ENCODE measurements around the gene GTF2IRD1.

DNA sequence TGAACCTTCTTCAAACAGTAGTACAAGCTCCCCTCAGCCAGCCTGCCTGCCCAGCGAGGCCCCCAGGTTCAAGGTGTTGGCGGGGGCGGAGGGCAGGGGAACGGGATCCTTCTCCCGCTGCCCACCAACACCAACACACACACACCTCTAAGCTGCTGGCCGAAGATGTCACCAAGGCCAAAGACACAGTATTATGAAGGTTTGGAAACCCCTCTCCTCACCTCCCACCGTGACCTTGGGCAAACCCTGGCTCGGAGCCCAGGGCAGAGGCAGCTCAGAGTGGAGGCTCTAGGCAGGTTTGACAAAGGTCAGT lies 49.4 kb upstream of the GTF2IRD1 start:
- TF ChIP-seq, protein P1, sequence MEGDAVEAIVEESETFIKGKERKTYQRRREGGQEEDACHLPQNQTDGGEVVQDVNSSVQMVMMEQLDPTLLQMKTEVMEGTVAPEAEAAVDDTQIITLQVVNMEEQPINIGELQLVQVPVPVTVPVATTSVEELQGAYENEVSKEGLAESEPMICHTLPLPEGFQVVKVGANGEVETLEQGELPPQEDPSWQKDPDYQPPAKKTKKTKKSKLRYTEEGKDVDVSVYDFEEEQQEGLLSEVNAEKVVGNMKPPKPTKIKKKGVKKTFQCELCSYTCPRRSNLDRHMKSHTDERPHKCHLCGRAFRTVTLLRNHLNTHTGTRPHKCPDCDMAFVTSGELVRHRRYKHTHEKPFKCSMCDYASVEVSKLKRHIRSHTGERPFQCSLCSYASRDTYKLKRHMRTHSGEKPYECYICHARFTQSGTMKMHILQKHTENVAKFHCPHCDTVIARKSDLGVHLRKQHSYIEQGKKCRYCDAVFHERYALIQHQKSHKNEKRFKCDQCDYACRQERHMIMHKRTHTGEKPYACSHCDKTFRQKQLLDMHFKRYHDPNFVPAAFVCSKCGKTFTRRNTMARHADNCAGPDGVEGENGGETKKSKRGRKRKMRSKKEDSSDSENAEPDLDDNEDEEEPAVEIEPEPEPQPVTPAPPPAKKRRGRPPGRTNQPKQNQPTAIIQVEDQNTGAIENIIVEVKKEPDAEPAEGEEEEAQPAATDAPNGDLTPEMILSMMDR (IDR thresholded peaks at IDR 0.05; ENCODE audit: low read depth, low read length, poor library complexity, severe bottlenecking) = no peak
- TF ChIP-seq EZH2phosphoT487 (IDR thresholded peaks at IDR 0.05; ENCODE audit: borderline replicate concordance, low read length) = no peak

Data from DOHH2 (cell line).